Measurements from ENCODE around the gene MPL. TPM values are rescaled to one million over a fixed set of nuclear protein-coding genes. Genes with fewer than 3 reads are reported as not detected.
A peak's percentile ranks its signal among the peaks of the same experiment; 100 is the strongest.

Gene MPL
- total RNA-seq, 1 donor from 2014 or later = not detected

- Histone ChIP-seq H3K79me2 (ENCODE audit: insufficient read depth, low read length) (peaks cover 19% of the 10 kb centered on the region), H3K4me3 (ENCODE audit: insufficient read depth, low read depth, low read length) (no peak overlapping the region), H3K27me3 (ENCODE audit: insufficient read depth, low read length) (no peaks in the 10 kb centered on the region), H3K4me1 (ENCODE audit: insufficient read depth, low read length) (no peaks in the 10 kb centered on the region), H3K36me3 (ENCODE audit: insufficient read depth, low read length) (peaks cover 16% of the 10 kb centered on the region), H2AFZ (ENCODE audit: low read depth, low read length) (no peak overlapping the region), H3K27ac (ENCODE audit: low read depth, low read length) (no peak overlapping the region), H3K9me3 (ENCODE audit: insufficient read depth, low read depth, low read length) (no peaks in the 10 kb centered on the region), H3K9ac (ENCODE audit: low read length) (no peak overlapping the region), H4K20me1 (ENCODE audit: insufficient read depth, low read length) (peaks cover 21% of the 10 kb centered on the region), H3K4me2 (ENCODE audit: low read length) (no peak overlapping the region)
- H3K27ac Mint-ChIP-seq (ENCODE audit: unreplicated experiment) = no peak overlapping the region
- peaks cover 21% of the 10 kb centered on the region for H3K36me3 Mint-ChIP-seq (ENCODE audit: low read depth, unreplicated experiment)
- H3K9me3 Mint-ChIP-seq (ENCODE audit: unreplicated experiment) = no peaks in the 10 kb centered on the region
- H3K4me1 Mint-ChIP-seq (ENCODE audit: low read depth, unreplicated experiment) = peaks cover 2% of the 10 kb centered on the region
- DNase-seq (ENCODE audit: low read depth) (no peak), FAIRE-seq (no peak)
- no peak overlapping the region for H3K4me3 Mint-ChIP-seq (ENCODE audit: unreplicated experiment)
- no peaks in the 10 kb centered on the region for H3K27me3 Mint-ChIP-seq (ENCODE audit: low read depth, unreplicated experiment)
- no peak for TF ChIP-seq CTCF (IDR thresholded peaks at IDR 0.05; ENCODE audit: insufficient read depth, low read depth, low read length)
- TF ChIP-seq EZH2 (IDR thresholded peaks at IDR 0.05; ENCODE audit: insufficient read depth, low read length) = no peak
These were observed 64.7 kb downstream of the MPL start for GRCh38 chr1:43402089-43402865.

Small RNA genes within 50 kb of the gene (microRNA-seq; reads per million reads assigned to microRNA genes)
- 8.5 reads per million, percentile 31 among the genes with 10 or more reads in this experiment for gene MIR6734

Other genes with a start within 250 kb of the MPL start
- 70.1 and 81.6 TPM in 2 replicates for gene EBNA1BP2, start 165.5 kb upstream of the MPL start, total RNA-seq
- gene CFAP57, start 165.5 kb upstream of the MPL start, total RNA-seq = 0.18 and 0.29 TPM in 2 replicates
- 0.36 and 0.64 TPM in 2 replicates for gene TMEM125, start 67.8 kb upstream of the MPL start, total RNA-seq
- 0.50 and 0.84 TPM in 2 replicates for gene C1orf210, start 52.2 kb upstream of the MPL start, total RNA-seq
- 0.87 and 0.98 TPM in 2 replicates for gene TIE1, start 36.8 kb upstream of the MPL start, total RNA-seq
- 7.0 and 14.5 TPM in 2 replicates for gene CDC20, start 21.2 kb downstream of the MPL start, total RNA-seq
- 124 and 131 TPM in 2 replicates for gene ELOVL1, start 30.2 kb downstream of the MPL start, total RNA-seq
- gene MED8, start 52.0 kb downstream of the MPL start, total RNA-seq = 54.5 and 57.1 TPM in 2 replicates
- 28.5 and 30.0 TPM in 2 replicates for gene SZT2, start 52.1 kb downstream of the MPL start, total RNA-seq
- gene HYI, start 116.1 kb downstream of the MPL start, total RNA-seq = 24.2 and 31.0 TPM in 2 replicates
- 231 and 275 TPM in 2 replicates for gene PTPRF, start 193.1 kb downstream of the MPL start, total RNA-seq

All from astrocyte (in vitro differentiated cells and primary cell).